GM18519 (cell line): ENCODE measurements around the gene SYCE3.

Source experiments
- ATAC-seq: cut with Tn5 transposase; IDR thresholded peaks from one replicate; pipeline ENCODE4 v1.9.1; 2021; ENCODE audit warnings: mild to moderate bottlenecking, moderate library complexity; ENCODE audit not compliant: unreplicated experiment, low FRiP score

Gene SYCE3

DNA sequence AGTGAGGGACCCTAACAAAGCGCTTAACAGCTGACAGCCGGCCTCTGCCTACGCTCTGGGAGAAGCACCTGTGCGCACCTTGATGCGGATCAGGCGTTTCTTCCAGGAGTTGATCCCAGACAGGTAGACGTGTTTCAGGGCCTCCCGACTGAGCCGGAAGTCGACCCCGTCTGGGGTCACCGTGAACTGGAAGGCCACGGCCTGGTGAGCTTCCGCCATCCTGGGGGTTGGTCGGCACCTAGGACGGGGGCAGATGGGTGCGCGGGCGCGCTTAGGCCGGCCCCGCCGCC, 14.9 kb upstream of the SYCE3 start:
- no peak for ATAC-seq

DNA sequence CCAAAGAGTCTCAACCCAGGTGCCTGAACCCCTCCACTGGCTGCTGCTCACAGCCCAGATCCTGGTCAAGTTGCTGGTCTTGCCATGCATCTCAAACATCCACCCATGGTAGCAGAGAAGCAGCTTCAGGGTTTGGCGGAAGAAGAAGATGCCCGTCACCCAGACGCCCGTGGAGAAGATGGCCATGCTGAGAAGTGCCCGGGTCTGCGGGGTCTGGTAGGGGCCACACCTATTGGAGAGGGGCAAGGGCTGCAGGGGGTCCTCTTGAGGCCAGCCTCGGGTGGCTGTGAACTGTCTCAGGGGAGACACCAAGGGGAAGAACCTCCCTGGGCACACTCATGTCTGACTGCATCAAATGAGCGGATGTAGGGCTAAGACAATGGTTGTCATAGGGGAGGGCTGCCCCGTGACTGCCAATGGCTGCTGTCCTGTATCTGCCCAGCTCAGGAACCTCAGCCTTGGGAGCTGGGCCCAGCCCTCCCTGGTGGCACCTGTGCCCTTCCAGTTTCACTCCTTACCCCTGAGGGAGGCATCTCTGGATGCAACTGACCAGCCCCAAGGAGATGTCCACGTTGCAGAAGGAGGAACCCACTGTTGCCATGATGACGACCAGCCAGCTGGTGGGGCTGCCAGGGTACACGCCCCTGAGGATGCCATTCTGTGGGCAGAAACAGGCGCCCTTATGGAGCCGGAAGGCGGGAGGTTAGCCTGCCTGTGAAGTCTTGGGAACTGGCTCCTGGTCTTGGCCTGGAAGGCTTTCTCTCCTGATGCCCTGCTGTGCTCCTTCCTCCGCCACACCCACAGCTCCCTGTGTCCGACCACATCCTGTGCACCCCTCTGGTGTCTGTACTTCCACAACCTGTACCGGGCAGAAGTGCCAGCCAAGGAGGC, 14.3 kb upstream of the SYCE3 start:
- no peak for ATAC-seq

DNA sequence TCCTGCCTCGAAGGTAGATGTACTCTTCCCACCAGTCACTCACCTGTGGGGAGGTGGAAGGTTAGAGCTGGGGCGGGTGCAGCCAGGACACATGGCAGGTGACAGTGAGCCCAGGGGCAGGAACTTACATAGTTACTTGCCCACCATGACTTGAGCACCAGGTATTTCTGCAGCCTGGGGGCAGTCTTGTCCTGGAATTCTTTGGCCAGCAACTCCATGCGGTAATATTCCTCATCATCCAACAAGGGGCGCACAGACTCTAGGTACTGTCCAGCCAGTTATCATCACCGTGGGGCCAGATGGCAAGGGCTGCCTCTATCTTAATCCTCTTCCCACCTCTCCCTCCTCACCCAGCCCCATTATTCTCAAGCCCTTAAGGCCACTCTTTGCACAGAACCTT, 13.4 kb upstream of the SYCE3 start:
- ATAC-seq = no peak

DNA sequence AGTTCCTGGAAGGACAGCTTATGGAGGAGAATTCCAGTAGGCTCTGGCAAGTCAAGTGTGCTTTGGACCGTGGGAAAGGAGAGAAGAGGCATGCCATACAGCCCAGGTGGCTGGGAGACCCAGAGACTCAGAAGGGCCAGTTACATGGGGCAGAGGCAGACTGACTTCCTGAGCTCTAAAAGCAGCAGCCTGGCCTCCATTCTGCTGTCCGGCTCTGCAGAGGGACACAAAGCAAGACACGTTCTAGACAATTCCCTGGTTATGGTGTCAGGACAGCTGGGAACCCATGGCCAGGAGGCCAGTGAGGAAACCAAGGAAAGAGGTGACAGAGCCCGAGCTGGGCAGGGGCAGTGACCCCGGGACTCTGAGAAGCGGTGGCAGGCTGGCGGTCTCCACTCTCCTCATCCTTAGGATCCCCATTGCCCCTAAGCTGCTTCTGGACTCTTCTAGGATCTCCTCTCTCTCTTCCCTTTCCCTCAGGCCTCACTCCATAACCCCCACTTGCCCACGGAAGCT, 12.8 kb upstream of the SYCE3 start:
- ATAC-seq = no peak

DNA sequence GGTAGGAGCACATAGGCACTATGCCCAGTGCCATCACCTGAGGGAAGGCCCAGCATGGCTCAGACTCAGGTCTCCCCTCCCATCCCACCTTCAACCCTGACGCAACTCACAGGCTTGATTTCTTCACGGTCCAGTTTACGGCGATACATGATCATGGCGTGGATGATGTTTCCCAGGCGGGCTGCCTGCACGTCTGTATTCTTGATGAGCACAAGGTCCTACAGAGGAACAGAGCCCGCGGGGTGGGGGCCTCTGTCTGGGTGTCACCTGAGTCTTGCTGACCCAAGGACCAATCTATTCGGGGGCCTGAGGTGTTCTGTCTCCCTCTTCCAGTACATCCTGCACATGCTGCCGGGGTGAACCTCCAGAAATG, 11.7 kb upstream of the SYCE3 start:
- ATAC-seq = no peak

DNA sequence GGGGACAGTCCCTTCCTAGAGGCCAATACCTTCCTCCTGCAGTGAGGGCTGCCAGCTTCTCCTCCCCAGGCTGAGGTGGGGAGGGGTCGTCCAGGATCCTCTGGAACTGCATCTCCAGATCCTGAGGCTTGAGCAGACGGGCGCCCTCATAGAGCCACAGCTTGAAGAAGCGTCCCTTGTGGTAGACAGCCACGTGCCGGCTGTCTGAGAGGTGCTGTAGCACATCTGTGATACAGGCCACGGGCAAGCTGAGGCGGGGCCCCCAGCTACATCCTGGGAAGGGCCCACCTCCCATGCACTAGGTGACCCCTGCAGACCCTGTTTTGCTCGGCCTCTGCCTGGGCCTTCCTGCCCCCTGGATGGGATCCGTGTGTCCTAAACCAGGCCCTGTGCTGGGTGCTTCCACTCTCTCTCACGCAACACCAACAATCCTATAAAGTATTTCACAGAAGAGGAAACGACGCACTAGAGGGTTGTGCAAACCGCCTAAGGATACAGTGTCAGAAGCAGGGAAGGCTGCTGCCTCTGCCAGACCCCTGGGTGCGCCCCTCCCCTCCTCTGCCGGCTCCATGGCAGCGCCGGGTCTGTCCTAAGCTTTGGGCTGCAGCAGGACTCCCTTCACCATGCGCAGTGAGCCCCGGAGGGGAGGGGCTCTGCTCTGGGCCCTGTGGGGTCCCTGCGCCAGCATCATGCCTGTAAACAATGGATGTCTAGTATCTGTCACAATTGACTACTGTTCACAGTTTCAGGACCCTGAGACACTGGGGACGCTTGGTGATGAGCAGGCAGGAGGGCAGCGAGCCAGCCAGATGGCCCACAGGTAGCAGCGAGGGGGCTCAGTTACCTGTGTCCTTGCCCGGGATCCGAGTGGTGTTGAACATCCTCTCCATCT, 11.0 kb upstream of the SYCE3 start:
- no peak for ATAC-seq

DNA sequence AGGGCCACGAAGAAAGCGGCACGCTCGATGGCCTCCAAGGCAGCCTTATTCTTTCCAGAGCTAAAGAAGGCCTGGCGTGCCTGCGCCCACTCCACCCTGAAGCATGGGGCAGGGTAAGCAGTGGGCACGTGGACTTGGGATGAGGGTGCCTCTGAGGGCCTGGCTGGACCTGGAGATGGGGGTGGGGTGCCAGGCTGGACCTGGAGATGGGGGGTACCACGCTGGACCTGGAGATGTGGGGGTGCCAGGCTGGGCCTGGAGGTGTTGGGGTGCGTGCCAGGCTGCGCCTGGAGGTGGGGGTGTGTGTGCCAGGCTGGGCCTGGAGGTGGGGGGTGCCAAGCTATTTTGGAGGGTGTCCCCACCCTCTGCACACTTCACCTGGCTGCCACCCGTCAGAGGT, 10.2 kb upstream of the SYCE3 start:
- ATAC-seq = no peak

DNA sequence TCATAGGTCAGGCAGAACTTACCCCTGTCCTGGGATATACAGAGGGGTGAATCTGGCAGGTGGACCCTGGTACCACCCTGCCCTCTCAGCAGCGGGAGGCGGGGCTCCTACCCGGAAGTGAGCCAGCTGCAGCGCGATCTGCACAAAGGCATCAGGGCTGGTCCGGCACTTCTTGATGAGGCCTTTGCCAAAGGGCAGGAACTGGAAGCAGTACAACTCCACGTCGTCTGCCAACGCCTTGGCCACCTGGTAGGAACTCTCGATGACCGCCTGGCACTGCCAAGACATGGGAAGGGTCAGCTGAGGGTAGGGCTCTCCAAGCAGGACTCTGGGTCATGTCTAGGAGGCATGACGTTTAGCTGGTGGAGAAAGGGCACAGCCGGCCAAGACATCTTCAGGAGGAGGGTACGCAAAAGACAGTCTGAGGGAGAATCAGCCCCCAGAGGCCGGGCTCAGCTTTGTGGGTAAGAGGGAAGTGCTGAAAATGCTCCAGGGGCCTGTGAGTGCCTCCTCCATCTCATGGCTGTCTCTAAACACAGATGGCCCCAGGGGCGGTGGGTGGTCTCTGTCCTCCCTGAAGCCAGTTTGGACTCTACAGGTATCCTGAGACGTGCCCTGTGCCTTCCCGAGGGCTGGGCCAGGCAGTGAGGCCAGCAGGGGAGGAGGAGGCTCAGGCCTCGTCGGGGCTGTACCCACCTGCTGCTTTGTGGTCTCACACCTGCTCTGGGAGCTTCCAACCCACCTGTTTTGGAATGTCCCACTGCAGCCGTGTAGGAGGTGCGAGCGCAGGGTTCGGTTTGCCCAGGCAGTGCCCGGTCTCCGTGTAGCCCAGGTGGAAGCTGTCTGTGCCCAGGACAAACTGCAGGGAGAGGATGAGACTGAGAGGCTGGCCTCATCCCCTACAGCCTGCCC, 8.8 kb upstream of the SYCE3 start:
- no peak for ATAC-seq

DNA sequence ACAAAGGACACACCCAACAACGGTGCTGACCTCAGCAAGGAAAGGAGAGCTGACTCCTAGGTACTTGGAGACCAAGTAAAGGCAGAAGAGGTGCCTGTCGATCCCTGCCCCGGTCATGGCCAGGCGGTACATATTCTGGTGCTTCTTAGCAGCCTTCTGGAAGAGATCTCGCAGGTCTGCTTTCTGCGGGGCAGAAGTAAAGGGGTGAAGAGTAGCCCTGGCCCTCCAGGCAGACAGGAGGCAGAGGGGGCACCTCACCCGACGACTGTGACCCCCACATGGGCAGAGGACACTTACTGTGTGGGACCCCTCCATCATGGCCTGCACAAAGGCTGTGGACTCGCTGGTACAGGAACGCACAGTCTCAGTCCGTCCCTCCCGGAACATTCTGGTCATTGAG, 8.1 kb upstream of the SYCE3 start:
- no peak for ATAC-seq

DNA sequence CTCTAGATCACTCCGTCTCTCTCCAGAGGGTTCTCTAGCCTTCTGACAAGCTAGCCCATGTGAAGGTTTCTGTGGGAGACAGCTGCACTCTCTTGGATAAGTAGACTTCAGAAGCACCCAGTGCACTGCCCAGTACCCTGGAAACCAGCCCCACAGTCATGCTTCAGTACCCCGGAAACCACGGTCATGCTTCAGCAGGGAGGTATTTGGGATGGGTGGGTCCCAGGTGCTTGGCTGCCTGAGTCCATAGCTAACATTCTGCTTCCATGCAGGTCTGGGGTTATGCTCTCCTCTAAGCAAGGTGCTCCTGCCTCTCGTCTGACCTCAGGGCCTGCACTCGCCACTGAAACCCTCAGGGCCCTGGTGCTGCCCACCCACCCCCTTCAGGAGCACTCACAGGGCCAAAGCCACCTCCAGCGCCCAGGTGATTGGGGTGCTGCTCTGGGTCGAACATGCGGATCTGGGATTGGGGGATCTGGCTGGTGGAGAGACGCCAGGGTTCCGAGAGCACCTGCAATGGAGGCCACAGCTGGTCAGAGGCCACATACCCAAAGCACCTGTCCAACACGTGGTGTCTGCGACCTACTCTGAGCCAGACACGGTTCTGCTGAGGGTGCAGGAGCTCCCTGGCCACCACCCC, 7.3 kb upstream of the SYCE3 start:
- ATAC-seq = no peak

DNA sequence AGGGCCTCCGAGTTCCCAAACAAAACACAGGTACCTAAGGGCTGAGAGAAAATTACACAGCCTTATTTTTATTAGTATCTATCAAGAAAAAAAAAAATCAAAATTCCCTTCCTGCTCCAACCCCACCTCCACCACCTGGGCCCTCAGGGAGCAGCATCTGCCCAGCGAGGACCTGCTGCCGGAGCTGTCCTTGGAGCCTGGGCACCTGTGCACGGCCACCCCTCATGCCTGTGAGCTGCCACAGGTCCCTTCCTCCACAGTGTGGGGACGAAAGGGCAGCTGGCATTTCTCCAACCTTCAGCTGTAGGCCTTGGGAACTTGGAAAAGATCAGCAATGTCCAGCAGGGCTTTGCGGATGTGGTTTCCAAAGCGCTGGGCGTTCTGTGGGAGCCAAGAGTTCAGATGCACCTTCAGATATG, 6.3 kb upstream of the SYCE3 start:
- ATAC-seq = no peak

DNA sequence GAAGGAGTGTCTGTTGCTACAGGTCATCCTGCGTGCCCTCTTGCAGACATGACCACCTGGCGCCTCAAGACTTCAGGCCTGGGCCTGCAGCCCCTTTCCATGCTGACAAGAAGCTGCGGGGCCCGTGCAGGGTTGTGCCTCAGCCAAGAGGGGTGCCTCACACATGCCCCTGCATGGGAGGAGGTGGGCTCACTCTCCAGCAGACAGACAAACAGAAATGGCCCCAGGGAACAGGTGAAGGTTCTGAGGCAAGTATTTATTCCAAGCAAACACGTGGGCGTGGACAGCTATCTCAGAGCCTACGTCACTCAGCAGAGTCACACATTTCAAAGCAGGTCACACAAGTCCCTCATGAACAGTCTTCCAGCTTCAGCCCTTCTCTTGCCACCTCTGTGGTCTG, 5.9 kb upstream of the SYCE3 start:
- no peak for ATAC-seq

DNA sequence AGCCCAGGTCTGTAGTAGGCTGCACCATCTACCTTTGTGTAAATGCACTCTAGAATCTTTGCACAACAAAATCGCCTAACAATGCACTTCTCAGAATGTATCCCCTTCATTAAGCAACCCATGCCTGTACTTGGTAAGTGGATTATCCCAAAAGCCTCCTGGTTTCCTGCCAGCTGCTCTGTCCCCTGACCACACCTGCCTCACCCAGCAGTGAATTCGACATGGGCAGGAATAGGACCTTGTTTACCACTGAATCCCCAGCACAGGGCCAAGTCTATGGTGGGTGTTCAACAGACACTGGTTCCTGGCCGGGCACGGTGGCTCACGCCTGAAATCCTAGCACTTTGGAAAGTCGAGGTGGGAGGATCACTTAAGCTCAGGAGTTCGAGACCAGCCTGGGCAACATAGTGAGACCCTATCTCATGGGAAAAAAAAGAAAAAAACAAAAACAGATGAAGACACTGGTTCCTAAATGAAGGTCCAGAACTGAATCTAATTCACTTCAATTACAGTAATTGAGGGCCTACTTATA, 5.1 kb upstream of the SYCE3 start:
- ATAC-seq = no peak

DNA sequence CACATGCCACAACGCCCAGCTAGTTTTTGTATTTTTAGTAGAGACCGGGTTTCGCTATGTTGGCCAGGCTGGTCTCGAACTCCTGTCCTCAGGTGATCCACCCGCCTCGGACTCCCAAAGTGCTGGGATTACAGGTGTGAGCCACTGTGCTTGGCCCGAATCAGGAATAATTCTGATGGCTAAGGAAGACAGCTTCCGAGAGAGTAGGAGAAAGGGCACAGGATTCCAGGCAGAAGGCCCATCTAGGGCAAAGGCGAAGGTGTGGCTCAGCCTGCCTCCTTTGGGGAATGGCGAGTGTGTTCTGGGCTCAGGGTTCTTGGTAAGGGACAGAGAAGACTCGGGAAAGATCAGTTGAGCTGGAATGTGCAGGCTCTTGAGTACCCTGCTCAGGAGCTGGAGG, 1.6 kb upstream of the SYCE3 start:
- ATAC-seq = no peak

DNA sequence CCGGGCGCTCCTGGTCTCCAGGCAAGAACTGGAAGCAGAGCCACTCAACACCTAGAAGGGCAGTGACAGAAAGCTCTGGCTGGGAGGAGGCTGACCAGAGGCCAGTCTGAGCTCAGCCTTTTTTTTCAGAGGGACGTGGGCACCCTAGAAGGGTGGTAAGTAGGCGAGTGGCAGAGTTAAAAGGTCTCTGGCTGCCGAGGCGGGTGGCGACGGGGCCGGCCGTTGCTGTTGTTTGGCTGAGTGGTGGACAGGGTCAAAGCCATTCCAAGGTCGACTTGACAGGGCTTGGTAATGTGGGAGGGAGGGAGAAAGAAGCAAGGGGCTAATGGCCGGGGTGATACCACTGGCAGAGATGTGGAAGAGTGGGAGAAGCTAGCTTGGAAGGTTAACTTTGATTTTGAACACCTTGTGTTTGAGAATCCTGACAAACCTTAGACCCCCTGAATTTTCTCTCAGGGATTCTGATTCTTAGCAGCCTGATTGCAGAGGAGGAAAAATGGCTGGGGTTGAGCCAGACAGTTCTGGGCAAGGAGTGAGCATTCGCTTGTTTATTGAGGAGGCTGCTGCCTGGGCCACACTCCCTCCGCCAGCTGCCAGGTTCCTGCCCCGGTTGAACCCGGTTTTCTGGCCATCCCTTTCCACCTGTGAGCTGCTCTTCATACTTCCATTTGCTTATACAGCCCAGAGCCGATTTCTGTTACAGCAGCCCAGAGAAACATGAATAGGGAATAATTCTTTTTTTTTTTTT, 868 bp upstream of the SYCE3 start:
- no peak for ATAC-seq

DNA sequence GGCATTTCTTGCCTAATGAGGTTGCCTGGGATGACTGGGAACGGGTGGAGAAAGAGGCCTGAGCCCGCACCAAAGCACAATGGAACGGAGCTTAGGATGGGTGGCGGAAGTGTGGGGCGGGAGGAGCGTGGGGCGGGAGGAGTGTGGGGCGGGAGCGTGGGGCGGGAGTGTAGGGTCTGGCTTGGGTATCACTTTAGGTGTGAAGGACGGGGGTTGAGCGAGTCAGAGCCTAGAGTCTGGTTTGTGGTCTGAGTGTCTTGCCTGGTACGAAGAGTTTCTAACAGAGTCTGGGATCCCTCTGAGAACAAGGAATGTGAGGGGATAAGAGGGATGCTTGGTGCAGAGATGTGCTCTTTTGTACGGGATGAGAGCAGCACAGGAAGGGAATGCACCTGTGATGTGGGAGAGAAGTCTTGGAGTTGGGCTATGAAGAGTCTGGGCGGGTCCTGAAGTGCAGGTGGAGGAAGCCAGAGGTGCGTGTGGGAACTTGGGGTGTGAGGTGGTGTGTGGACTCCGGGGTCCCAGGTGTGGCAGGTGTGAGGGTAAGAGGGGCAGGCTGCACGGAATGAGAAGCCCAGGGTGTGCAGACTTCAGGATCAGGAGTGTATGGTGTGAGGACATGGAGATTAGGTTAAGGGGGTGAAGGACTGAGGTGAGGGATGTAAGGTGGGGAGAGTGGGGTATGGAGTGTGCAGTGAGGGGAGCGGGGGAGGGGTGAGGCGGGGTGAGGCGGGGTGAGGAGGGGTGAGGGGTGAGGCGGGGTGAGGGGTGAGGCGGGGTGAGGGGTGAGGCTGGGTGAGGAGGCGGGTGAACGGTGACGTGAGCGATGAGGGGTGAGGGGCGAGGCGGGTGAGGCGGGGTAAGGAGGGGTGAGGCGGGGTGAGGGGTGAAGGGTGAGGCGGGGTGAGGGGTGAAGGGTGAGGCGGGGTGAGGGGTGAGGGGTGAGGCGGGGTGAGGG, 1.0 kb downstream of the SYCE3 start:
- no peak for ATAC-seq

DNA sequence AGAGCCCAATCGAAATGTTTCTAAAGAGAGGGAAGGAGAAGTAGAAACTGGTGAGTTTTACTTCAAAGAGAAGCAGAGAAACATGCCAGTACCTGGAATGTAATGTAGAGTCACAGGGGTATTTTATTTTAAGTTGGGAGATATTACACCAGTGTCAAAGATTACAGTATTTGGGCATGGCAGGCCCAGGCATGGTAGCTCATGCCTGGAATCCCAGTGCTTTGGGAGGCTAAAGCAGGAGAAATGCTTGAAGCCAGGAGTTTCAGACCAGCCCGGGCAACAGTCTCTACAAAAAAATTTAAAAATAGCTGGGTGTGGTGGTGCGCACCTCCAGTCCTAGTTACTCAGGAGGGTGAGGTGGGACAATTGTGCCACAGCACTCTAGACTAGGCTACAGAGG, 2.7 kb downstream of the SYCE3 start:
- ATAC-seq = no peak

DNA sequence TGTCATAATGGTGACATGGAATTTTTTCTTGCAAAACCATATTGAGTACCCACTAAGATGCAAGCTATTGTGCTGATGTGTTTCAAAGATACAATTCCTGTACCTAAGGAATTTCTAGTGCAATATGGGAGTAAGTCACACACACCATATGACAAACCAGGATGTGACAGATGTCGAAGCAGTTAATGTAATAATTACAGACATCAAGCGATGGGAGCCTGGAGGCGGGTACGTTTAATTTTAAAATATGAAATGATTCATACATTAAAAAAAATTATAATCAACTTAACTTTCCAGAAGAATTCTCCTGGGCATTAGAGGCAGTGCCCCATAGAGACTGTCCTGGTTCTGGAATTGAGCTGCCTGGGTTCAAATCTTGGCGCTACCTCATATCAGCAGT, 6.0 kb downstream of the SYCE3 start:
- no peak for ATAC-seq
